Dendritic cell treated with granulocyte-macrophage colony-stimulating factor and Interleukin-4, amounts not matched to agents 40 ng/mL and 50 ng/mL, for 4 days (primary cell): ENCODE measurements around the gene TGFBR3.

Experiments used
- H3K27ac Mint-ChIP-seq: one replicate; pipeline ENCODE4 v1.8.0; 2022; ENCODE audit warnings: mild to moderate bottlenecking, mixed read lengths
- H3K27me3 Mint-ChIP-seq: one replicate; pipeline ENCODE4 v1.8.0; 2022; ENCODE audit warnings: mild to moderate bottlenecking, mixed read lengths
- H3K36me3 Mint-ChIP-seq: one replicate; pipeline ENCODE4 v1.8.0; 2022; ENCODE audit warnings: low read depth, mixed read lengths
- H3K4me1 Mint-ChIP-seq: one replicate; pipeline ENCODE4 v1.8.0; 2022; ENCODE audit warnings: low read depth, mixed read lengths
- H3K4me3 Mint-ChIP-seq: one replicate; pipeline ENCODE4 v1.8.0; 2022; ENCODE audit warnings: mild to moderate bottlenecking, moderate library complexity, mixed read lengths
- H3K9me3 Mint-ChIP-seq: one replicate; pipeline ENCODE4 v1.8.0; 2022; ENCODE audit warnings: mixed read lengths
- intact Hi-C: fragments of 100-400 bp; cut with micrococcal nuclease; formaldehyde crosslinking; loops from one replicate; pipeline ENCODE4 v1.15.0; 2022

TGFBR3 gene

GRCh38 chr1:91699339-91699974 is 186.5 kb downstream of the TGFBR3 start:
- Mint-ChIP-seq H3K4me1 (peaks cover 14% of the 10 kb centered on the region), H3K9me3 (no peaks in the 10 kb centered on the region), H3K27ac (no peak overlapping the region)

DNA sequence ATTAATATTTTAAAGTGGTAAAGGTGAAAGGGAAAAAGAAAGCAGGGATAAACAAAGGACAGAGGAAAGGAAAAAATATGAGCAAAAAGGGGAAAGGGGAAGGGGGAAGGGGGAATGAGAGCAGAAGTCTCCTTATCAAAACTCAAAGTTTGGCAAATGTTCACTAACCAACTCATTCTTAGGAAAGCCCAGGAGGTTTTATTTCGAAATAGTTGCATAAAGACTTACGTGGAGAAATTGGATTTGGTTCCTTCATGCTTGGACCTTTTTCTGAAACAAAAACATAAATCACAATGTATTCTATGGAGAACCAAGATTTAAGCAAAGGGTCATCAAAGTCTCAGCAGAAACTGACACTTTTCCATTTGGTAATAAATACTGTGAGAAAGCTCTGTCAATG is 188.1 kb downstream of the TGFBR3 start:
- no peak overlapping the region for H3K4me3 Mint-ChIP-seq
- peaks cover 14% of the 10 kb centered on the region for H3K4me1 Mint-ChIP-seq
- no peaks in the 10 kb centered on the region for H3K36me3 Mint-ChIP-seq
- intact Hi-C loops: no loop called here
- H3K9me3 Mint-ChIP-seq: no peaks in the 10 kb centered on the region
- H3K27ac Mint-ChIP-seq: peak overlapping the region; percentile 24
- H3K27me3 Mint-ChIP-seq: no peaks in the 10 kb centered on the region

More at GRCh38 chr1:91699339-91699974, 186.5 kb downstream of the TGFBR3 start:
- intact Hi-C loops: no loop called here
- no peaks in the 10 kb centered on the region for H3K27me3 Mint-ChIP-seq
- no peaks in the 10 kb centered on the region for H3K36me3 Mint-ChIP-seq
- H3K4me3 Mint-ChIP-seq: no peak overlapping the region

DNA sequence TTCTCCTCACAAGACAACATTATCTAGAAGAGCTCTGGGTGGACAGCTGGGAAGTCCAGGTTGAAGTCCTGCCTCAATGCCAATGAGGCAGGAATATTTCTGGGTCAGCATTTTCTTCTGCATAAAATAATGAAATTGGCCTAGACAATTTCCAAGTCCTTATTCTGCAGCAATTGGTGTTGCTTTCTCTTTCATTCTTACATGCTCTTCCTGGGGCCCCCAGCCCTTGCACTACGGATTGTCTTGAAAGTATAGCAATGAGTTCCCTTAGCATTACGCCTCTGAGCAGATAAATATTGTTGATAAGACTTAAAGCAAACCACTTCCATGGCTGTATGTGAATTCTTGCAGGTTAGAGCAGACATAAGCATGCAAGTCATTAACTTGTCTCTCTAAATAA is 188.5 kb downstream of the TGFBR3 start:
- intact Hi-C loops: no loop called here
- peak overlapping the region; percentile 24 for H3K27ac Mint-ChIP-seq
- no peaks in the 10 kb centered on the region for H3K27me3 Mint-ChIP-seq
- no peaks in the 10 kb centered on the region for H3K36me3 Mint-ChIP-seq
- H3K4me3 Mint-ChIP-seq: no peak overlapping the region
- H3K9me3 Mint-ChIP-seq: no peaks in the 10 kb centered on the region
- H3K4me1 Mint-ChIP-seq: peaks cover 14% of the 10 kb centered on the region

DNA sequence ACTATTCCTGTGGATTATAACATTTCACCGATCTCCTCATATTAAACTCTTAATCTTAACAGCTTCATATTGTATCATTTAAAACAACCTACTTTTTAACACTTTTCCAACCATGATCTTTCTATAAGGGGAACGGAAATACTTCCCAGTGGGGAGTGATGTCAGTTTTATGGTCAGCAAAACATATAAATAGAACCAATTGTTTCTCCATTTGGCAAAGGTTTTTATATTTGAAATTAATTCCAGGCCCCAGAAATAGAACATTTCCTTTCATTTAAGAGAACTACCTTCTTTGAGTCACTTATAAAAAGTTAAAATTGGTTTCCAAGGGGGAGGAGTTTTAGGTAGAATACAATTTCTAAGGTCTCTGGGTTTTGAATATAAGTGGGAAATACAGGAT is 189.6 kb downstream of the TGFBR3 start:
- H3K4me1 Mint-ChIP-seq: peaks cover 14% of the 10 kb centered on the region
- no peak overlapping the region for H3K4me3 Mint-ChIP-seq
- H3K36me3 Mint-ChIP-seq: no peaks in the 10 kb centered on the region
- intact Hi-C loops: no loop called here
- no peak overlapping the region for H3K27ac Mint-ChIP-seq
- H3K9me3 Mint-ChIP-seq: no peaks in the 10 kb centered on the region
- no peaks in the 10 kb centered on the region for H3K27me3 Mint-ChIP-seq

DNA sequence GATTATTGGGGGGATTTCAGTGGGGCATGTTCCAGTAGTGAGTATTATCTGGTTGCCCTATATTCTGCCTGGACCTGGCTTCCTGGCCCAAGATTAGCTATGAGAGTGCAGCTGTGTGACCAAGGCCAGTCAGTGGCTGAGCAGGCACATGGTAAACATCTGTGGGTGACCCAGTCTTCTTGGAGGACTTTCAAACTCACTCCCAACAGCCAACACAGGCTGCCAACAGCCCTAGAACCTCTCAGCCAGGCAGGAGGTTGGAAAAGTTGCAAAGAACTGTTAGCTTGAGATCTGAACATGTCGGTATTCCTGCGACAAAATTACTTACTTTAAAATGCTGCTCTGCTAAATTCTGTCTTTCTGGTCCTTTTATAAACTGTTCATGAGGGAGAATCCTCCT is 192.4 kb downstream of the TGFBR3 start:
- intact Hi-C loops: no loop called here
- peaks cover 2% of the 10 kb centered on the region for H3K27me3 Mint-ChIP-seq
- H3K4me1 Mint-ChIP-seq: peaks cover 19% of the 10 kb centered on the region
- no peak overlapping the region for H3K4me3 Mint-ChIP-seq
- H3K36me3 Mint-ChIP-seq: no peaks in the 10 kb centered on the region
- no peak overlapping the region for H3K27ac Mint-ChIP-seq
- no peaks in the 10 kb centered on the region for H3K9me3 Mint-ChIP-seq

- peaks cover 11% of the 10 kb centered on the region for H3K4me1 Mint-ChIP-seq
- H3K9me3 Mint-ChIP-seq: no peaks in the 10 kb centered on the region
- no peaks in the 10 kb centered on the region for H3K36me3 Mint-ChIP-seq
- H3K27me3 Mint-ChIP-seq: peaks cover 2% of the 10 kb centered on the region
- intact Hi-C loops: no loop called here
- H3K4me3 Mint-ChIP-seq: no peak overlapping the region
- no peak overlapping the region for H3K27ac Mint-ChIP-seq
Observed at GRCh38 chr1:91691525-91691924, 194.4 kb downstream of the TGFBR3 start.

DNA sequence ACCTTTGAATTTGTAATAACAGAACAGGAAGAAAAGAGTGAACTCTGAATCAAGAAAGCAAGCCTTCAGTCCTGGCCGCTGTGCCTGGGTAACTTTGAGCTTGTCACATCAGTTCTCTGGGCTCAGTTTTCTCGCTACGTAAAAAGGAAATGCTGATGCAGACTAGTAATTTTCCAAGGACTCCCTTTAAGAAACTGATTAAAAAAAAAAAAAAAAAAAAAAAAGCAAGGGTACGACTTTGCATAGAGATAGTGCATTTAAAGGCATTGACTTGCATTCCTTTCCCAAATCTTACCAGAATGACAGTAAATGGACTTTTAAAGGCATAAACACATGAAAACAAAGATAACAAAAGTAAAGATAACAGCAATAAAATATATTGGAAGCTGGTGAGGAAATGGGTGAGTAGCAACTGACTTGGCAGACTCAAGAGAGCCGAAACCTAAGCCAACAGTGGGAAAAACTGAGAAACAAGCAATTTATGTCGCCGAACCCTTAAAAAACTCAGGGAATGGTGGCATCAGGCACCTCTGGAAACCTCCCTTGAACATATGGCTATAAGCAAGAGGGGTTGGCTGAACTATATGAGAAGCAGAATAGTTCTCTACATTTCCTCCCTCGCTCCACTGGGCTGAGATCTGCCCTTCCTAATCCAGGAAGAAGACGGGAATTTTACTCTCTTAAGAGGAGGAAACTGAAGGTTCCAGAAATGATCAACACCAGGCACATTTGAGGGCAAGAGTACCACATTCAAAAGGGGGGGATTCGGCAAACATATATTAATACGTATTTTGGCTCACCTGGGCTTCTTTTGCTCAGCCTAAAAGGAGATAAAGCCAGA is 196.1 kb downstream of the TGFBR3 start:
- Mint-ChIP-seq H3K27me3 (peaks cover 2% of the 10 kb centered on the region), H3K4me1 (peaks cover 11% of the 10 kb centered on the region), H3K36me3 (no peaks in the 10 kb centered on the region), H3K27ac (no peak overlapping the region), H3K4me3 (no peak overlapping the region), H3K9me3 (no peaks in the 10 kb centered on the region)
- intact Hi-C loops: no loop called here

DNA sequence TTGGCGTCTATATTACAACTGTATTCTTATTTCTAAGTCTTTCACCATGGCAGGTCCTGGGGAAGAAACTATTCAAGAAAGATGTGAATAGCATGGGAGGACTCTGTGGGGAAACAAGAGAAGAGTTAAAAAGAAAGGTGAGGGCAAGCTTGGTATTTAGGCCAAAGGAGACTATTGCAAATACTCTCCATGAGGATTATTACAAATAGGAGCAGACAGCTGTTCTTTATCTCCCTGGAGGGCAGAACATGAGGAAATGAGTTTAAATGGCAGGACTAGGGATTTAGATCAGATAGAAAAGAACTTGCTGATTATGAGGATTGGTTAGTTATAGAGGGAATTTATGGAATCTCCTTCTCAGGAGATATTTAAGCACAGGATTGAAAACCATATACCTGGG is 198.5 kb downstream of the TGFBR3 start:
- Mint-ChIP-seq H3K9me3 (no peaks in the 10 kb centered on the region), H3K36me3 (no peaks in the 10 kb centered on the region), H3K4me1 (peaks cover 16% of the 10 kb centered on the region), H3K4me3 (no peak overlapping the region), H3K27me3 (peaks cover 2% of the 10 kb centered on the region), H3K27ac (no peak overlapping the region)
- intact Hi-C loops: no loop called here

DNA sequence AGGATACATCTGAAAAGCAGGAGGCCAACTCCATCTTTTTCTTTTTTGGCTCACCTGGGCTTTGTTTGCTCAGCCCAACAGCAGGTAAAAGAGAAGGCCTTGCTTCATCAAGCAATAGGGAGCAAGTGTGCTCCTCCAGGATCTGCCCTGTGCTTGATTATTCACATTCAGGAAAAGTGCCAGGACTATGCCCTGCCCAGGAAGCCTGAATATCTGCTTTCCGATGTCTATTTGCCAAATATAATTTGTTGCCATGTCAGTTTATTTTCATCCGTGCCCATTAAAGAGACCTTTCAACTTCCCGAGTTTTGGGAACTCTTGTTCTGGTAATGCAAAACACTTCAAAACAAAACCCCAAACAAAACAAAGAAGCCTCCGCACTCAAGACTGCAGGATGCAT is 200.0 kb downstream of the TGFBR3 start:
- Mint-ChIP-seq H3K36me3 (no peaks in the 10 kb centered on the region), H3K27me3 (peaks cover 2% of the 10 kb centered on the region), H3K4me1 (peaks cover 16% of the 10 kb centered on the region), H3K4me3 (no peak overlapping the region), H3K9me3 (no peaks in the 10 kb centered on the region), H3K27ac (no peak overlapping the region)
- intact Hi-C loops: no loop called here

GRCh38 chr1:91684481-91685196 is 201.3 kb downstream of the TGFBR3 start:
- intact Hi-C loops: no loop called here
- Mint-ChIP-seq H3K4me3 (no peak overlapping the region), H3K27ac (no peak overlapping the region), H3K9me3 (no peaks in the 10 kb centered on the region), H3K27me3 (peaks cover 2% of the 10 kb centered on the region), H3K36me3 (no peaks in the 10 kb centered on the region), H3K4me1 (peaks cover 16% of the 10 kb centered on the region)

DNA sequence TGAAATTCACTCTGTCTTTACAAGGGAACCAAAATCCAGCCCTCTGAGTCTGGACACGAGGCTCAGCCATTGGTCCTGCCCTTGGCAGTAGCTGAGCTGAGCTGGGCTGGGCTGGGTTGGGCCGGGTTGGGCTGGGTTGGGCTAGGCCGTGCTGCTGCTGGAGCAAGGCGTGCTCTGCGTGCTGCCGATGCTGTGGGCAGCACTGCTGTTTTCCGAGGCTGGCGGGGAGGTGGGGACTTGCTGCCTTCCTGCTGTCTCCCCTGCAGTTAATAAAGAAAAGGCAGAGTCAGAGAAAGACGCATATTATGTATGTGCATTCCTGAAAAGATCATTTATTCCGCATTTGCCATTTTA is 202.4 kb downstream of the TGFBR3 start:
- H3K27me3 Mint-ChIP-seq: no peaks in the 10 kb centered on the region
- no peak overlapping the region for H3K4me3 Mint-ChIP-seq
- H3K9me3 Mint-ChIP-seq: no peaks in the 10 kb centered on the region
- H3K27ac Mint-ChIP-seq: no peak overlapping the region
- no peaks in the 10 kb centered on the region for H3K36me3 Mint-ChIP-seq
- intact Hi-C loops: no loop called here
- H3K4me1 Mint-ChIP-seq: peaks cover 7% of the 10 kb centered on the region

GRCh38 chr1:91682882-91683597 is 202.9 kb downstream of the TGFBR3 start:
- H3K27ac Mint-ChIP-seq: no peak overlapping the region
- peaks cover 5% of the 10 kb centered on the region for H3K4me1 Mint-ChIP-seq
- no peak overlapping the region for H3K4me3 Mint-ChIP-seq
- H3K27me3 Mint-ChIP-seq: no peaks in the 10 kb centered on the region
- no peaks in the 10 kb centered on the region for H3K9me3 Mint-ChIP-seq
- H3K36me3 Mint-ChIP-seq: no peaks in the 10 kb centered on the region
- intact Hi-C loops: no loop called here

GRCh38 chr1:91680556-91681155 is 205.3 kb downstream of the TGFBR3 start:
- peaks cover 5% of the 10 kb centered on the region for H3K4me1 Mint-ChIP-seq
- no peak overlapping the region for H3K27ac Mint-ChIP-seq
- H3K36me3 Mint-ChIP-seq: no peaks in the 10 kb centered on the region
- no peak overlapping the region for H3K4me3 Mint-ChIP-seq
- no peaks in the 10 kb centered on the region for H3K27me3 Mint-ChIP-seq
- intact Hi-C loops: no loop called here
- no peaks in the 10 kb centered on the region for H3K9me3 Mint-ChIP-seq
